IMR-90 (cell line): ENCODE data around the gene YIPF1. TPM values are rescaled to one million over a fixed set of nuclear protein-coding genes. Genes with fewer than 3 reads are reported as not detected.

Experiments
- ATAC-seq: fragments of 200-7000 bp; cut with Tn5 transposase; 2 replicates; pipeline ENCODE4 v1.9.1; 2020; ENCODE audit warnings: low read depth, mild to moderate bottlenecking, moderate library complexity
- BruUV-seq: library from RNA; stranded (reverse); fragments of 400-500 nt; replicated peaks from 2 replicates; lab custom pipeline; 2021; lab: Mats Ljungman, UMichigan
- CTCF ChIA-PET: fragments of 300-600 bp; formaldehyde crosslinking; extraction: SDS; loops from one replicate; lab custom pipeline; 2021; ENCODE audit warnings: antibody characterized with exemption; lab: Yijun Ruan, JAX
- POLR2A ChIA-PET: fragments of 300-600 bp; sonication (Branson Sonifier 250); formaldehyde crosslinking; loops from one replicate; lab custom pipeline; 2022; ENCODE audit warnings: antibody characterized with exemption; ENCODE audit not compliant: unreplicated experiment; lab: Charles Lee
- DNase-seq: peaks from one replicate; pipeline ENCODE4 v3.0.0; 2013
- H2AFZ ChIP-seq: replicated peaks from 2 replicates; pipeline ENCODE3; 2013; ENCODE audit warnings: low read length, mild to moderate bottlenecking; ENCODE audit not compliant: poor library complexity
- H2AK5ac ChIP-seq: 2 replicates; pipeline ENCODE4 v1.6.1; 2013; ENCODE audit warnings: low read depth, low read length, inconsistent platforms
- H2AK9ac ChIP-seq: replicated peaks from 2 replicates; pipeline ENCODE3; 2013; ENCODE audit warnings: mild to moderate bottlenecking, low read depth, low read length, moderate library complexity; ENCODE audit not compliant: poor library complexity
- H2BK120ac ChIP-seq: 2 replicates; pipeline ENCODE4 v1.6.1; 2013; ENCODE audit warnings: low read depth, low read length, inconsistent platforms
- H2BK15ac ChIP-seq: 3 replicates; pipeline ENCODE4 v1.6.1; 2013; ENCODE audit warnings: low read depth, low read length, inconsistent platforms
- H2BK20ac ChIP-seq: 2 replicates; pipeline ENCODE4 v1.6.1; 2013; ENCODE audit warnings: low read depth, mild to moderate bottlenecking, inconsistent platforms, low read length, moderate library complexity
- H2BK5ac ChIP-seq: 2 replicates; pipeline ENCODE4 v1.6.1; 2013; ENCODE audit warnings: mild to moderate bottlenecking, low read depth, low read length, inconsistent platforms; ENCODE audit not compliant: poor library complexity, severe bottlenecking
- H3K14ac ChIP-seq: replicated peaks from 2 replicates; pipeline ENCODE4 v1.6.1; 2013; ENCODE audit warnings: low read depth, low read length, inconsistent platforms
- H3K18ac ChIP-seq: 2 replicates; pipeline ENCODE4 v1.6.1; 2013; ENCODE audit warnings: low read depth, low read length, control low read depth
- H3K23ac ChIP-seq: 2 replicates; pipeline ENCODE4 v1.6.1; 2013; ENCODE audit warnings: low read depth, low read length, inconsistent platforms
- H3K27ac ChIP-seq: 2 replicates; pipeline ENCODE4 v1.5.1; 2013; ENCODE audit warnings: mild to moderate bottlenecking, control low read depth, low read length; ENCODE audit not compliant: insufficient read depth
- H3K27me3 ChIP-seq: 2 replicates; pipeline ENCODE4 v1.6.1; 2013; ENCODE audit warnings: low read length; ENCODE audit not compliant: control insufficient read depth, insufficient read depth
- H3K36me3 ChIP-seq: 2 replicates; pipeline ENCODE4 v1.6.1; 2013; ENCODE audit warnings: low read length, mixed read lengths; ENCODE audit not compliant: control insufficient read depth, insufficient read depth
- H3K4ac ChIP-seq: 2 replicates; pipeline ENCODE4 v1.6.1; 2013; ENCODE audit warnings: low read depth, low read length, inconsistent platforms
- H3K4me1 ChIP-seq: 2 replicates; pipeline ENCODE4 v1.6.1; 2013; ENCODE audit warnings: low read length, mixed read lengths; ENCODE audit not compliant: control insufficient read depth, insufficient read depth
- H3K4me2 ChIP-seq: 2 replicates; pipeline ENCODE4 v1.6.1; 2013; ENCODE audit warnings: low read depth, mild to moderate bottlenecking, control low read depth, low read length, moderate library complexity
- H3K4me3 ChIP-seq: 2 replicates; pipeline ENCODE4 v1.5.1; 2013; ENCODE audit warnings: low read depth, mild to moderate bottlenecking, control low read depth, low read length, moderate library complexity; ENCODE audit not compliant: insufficient read depth
- H3K56ac ChIP-seq: 2 replicates; pipeline ENCODE4 v1.6.1; 2013; ENCODE audit warnings: low read length, inconsistent platforms; ENCODE audit not compliant: insufficient read depth; ENCODE audit errors: extremely low read depth
- H3K79me1 ChIP-seq, 2 experiments: 2 replicates each; pipeline ENCODE4 v1.6.1; 2013; ENCODE audit warnings: low read length in 2 of 2, inconsistent platforms in 1 of 2, low read depth in 1 of 2
- H3K9ac ChIP-seq: 2 replicates; pipeline ENCODE4 v1.6.1; 2013; ENCODE audit warnings: low read depth, low read length, control low read depth
- H3K9me1 ChIP-seq: 2 replicates; pipeline ENCODE4 v1.6.1; 2013; ENCODE audit warnings: low read length, inconsistent platforms; ENCODE audit not compliant: insufficient read depth
- H3K9me3 ChIP-seq: 2 replicates; pipeline ENCODE4 v1.6.1; 2013; ENCODE audit warnings: low read length; ENCODE audit not compliant: control insufficient read depth, insufficient read depth
- H4K20me1 ChIP-seq: 2 replicates; pipeline ENCODE4 v1.6.1; 2013; ENCODE audit warnings: low read length, inconsistent platforms; ENCODE audit not compliant: insufficient read depth
- H4K5ac ChIP-seq: 2 replicates; pipeline ENCODE4 v1.6.1; 2013; ENCODE audit warnings: mild to moderate bottlenecking, low read depth, low read length, control low read depth
- H4K8ac ChIP-seq, 2 experiments: 2 replicates each; pipeline ENCODE4 v1.6.1; 2013; ENCODE audit warnings: low read depth in 2 of 2, low read length in 2 of 2, control low read depth in 1 of 2, inconsistent platforms in 1 of 2
- H4K91ac ChIP-seq: 2 replicates; pipeline ENCODE4 v1.6.1; 2013; ENCODE audit warnings: low read depth, low read length, inconsistent platforms; ENCODE audit not compliant: insufficient read depth
- FOS ChIP-seq: fragments of 150-350 bp; IDR thresholded peaks from 2 replicates; pipeline ENCODE4 v1.6.1; 2016; ENCODE audit warnings: low read depth, low read length
- MAZ ChIP-seq: IDR thresholded peaks from 2 replicates; pipeline ENCODE4 v1.6.1; 2012; ENCODE audit warnings: low read depth, mild to moderate bottlenecking, low read length, improper control_type of control experiment, moderate library complexity, borderline replicate concordance
- WGBS, 2 experiments: methylation state at CpG; one replicate each; pipeline versions ENCODE4 v1.1.5 to v1.1.7; 2013; ENCODE audit warnings: missing lambda C conversion rate in 2 of 2; ENCODE audit not compliant: insufficient read length in 1 of 2; ENCODE audit errors: extremely low coverage in 2 of 2; 5-methylcytosine and 5-hydroxymethylcytosine counted together
- dilution Hi-C: fragments of 300-500 bp; cut with HindIII; formaldehyde crosslinking; loops from one replicate; pipeline ENCODE4 v1.14.3; 2018; ENCODE audit warnings: low sequenced_read_pairs; ENCODE audit not compliant: unreplicated experiment
- in situ Hi-C: fragments of 300-500 bp; cut with MboI; formaldehyde crosslinking; loops from 3 replicates; pipeline ENCODE4 v1.14.3; 2019; ENCODE audit warnings: low sequenced_read_pairs, inconsistent platforms, mixed read lengths
- intact Hi-C: fragments of 100-400 bp; cut with micrococcal nuclease; formaldehyde crosslinking; loops from 2 replicates; pipeline ENCODE4 v1.10.0; 2022
- polyA plus RNA-seq, 3 experiments: library from polyadenylated mRNA; depleted of rRNA; stranded (reverse); fragments of >200 nt; gene quantifications; 2 replicates each; pipeline ENCODE4 v1.2.3, GENCODE V29; 2012; ENCODE audit warnings: low replicate concordance in 1 of 3
- total RNA-seq: library from RNA; depleted of rRNA; stranded (reverse); fragments of >200 nt; gene quantifications from 2 replicates; pipeline ENCODE4 v1.2.3, GENCODE V29; 2012

YIPF1 gene
- total and polyA plus RNA-seq, 2 of the 4 experiments (the other 2 are of a cell fraction), result 23.7 to 35.3 TPM

DNA sequence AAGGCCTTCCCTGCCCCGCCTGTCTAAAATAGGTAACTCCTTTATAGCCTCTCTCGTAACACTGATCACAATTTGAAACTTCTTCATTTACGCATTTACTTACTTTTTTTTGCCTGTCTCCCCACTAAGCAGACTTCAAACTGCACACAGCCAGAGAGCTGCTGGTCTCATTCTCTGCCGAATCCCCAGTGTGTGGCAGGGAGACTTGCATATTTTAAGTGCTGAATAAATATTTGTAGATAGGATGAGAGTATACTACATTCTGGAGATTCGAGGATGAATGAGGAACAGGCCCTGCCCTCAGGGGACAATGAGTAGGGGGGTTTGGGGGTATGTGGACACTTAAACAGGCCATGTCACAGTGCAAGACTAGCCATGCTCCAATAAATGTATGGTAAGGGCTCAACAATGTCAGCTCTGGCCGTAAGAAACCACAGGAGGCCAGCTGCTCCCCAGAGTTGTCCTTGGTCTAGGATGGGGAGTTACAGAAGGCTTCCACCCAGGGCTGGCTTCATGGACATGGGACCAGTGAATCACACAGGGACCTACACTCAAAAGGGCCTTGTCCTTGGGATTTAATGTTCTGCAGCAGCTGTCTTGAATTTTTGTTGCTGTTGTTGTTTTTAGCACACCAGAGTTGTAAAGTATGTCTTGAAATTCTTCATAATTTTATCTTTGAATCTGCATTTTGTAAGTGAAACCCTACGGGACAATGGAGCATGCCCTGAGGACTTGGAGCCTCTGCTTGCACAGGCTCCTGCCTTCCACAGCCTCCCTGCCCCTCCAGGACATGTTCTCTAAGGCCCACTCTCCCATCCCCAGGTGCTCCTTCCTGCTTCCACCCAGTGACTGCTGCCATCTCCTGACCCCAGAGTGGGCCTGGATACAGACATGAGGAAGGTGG is 12.9 kb upstream of the YIPF1 start (continued):
- no peak for TF ChIP-seq FOS

DNA sequence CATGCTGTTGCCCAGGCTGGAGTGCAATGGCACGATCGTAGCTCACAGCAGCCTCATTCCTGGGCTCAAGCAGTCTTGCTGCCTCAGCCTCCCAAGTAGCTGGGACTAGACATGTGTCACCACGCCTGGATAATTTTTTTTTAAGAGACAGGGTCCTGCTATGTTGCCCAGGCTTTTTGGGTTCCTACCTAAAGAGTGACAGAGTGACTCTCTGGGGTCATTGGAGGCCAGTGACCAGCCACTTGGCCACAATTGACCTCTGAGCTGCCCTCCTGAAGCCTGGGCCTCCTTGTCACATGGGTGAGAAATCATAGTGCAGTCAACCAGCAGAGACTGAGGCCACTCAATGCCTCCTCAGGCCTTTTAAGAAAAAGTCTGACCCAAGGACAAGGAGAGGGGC is 10.1 kb upstream of the YIPF1 start:
- POLR2A ChIA-PET, result no interaction called here
- Histone ChIP-seq H3K9ac (no peak overlapping the region), H4K8ac (no peak overlapping the region), H3K14ac (no peak overlapping the region), H2BK20ac (no peak overlapping the region), H3K9me3 (no peaks in the 10 kb centered on the region), H4K91ac (0 out of 2 replicates have a peak overlapping the region, but pooled peaks have one; percentile 2), H3K9me1 (peaks cover 20% of the 10 kb centered on the region), H2BK5ac (no peak overlapping the region), H2BK15ac (no peak overlapping the region), H3K27ac (no peak overlapping the region), H3K23ac (no peak overlapping the region), H4K20me1 (peaks cover 12% of the 10 kb centered on the region; the same call in 1 of the 2 replicates), H3K18ac (no peak overlapping the region), H3K79me1 (peaks cover 0 to 3% of the 10 kb centered on the region in 2 experiments; a peak in 1 of 4 replicates), H3K4me3 (no peak overlapping the region), H3K4me1 (peaks cover 20% of the 10 kb centered on the region), H3K56ac (no peak overlapping the region), H3K4ac (no peak overlapping the region), H2AFZ (no peak overlapping the region), H3K36me3 (no peaks in the 10 kb centered on the region), H3K4me2 (no peak overlapping the region), H3K27me3 (no peaks in the 10 kb centered on the region), H2AK5ac (no peak overlapping the region; the same call in 1 of the 2 replicates), H2AK9ac (no peak overlapping the region), H2BK120ac (no peak overlapping the region), H4K5ac (no peak overlapping the region)
- BruUV-seq, result no TSS peak
- in situ Hi-C loops (no loop called here), dilution Hi-C loops (no loop called here), intact Hi-C loops (no loop called here)
- CTCF ChIA-PET, result no interaction called here
- TF ChIP-seq MAZ, result no peak
- ATAC-seq (no peak), DNase-seq (no peak)
- 75% methylated on average over 3 of the region's 3 CpGs; no CpG with 5 or more reads in 1 of the 2 experiments for WGBS, 2 experiments
